Stimulated activated naive CD4-positive, alpha-beta T cell treated with Interleukin-2 at 50 U/mL for 16 hours (primary cell): ENCODE measurements around the gene ZBTB38.
A peak's percentile ranks its signal among the peaks of the same experiment; 100 is the strongest.

Experiments
- DNase-seq: peaks from one replicate; lab custom pipeline; 2025; lab: John Stamatoyannopoulos, UW

Gene ZBTB38

GRCh38 chr3:141367038-141367730, 1.1 kb upstream of the ZBTB38 start:
- no peak for DNase-seq

- no peak for DNase-seq
Measured at GRCh38 chr3:141368925-141369794, 856 bp downstream of the ZBTB38 start.

- peak; percentile 36 for DNase-seq
Measured at GRCh38 chr3:141370065-141370533, 1.8 kb downstream of the ZBTB38 start.

- DNase-seq = no peak
Measured at GRCh38 chr3:141371882-141372281, 3.6 kb downstream of the ZBTB38 start.

GRCh38 chr3:141372656-141373055, 4.4 kb downstream of the ZBTB38 start:
- DNase-seq = no peak

GRCh38 chr3:141373232-141373631, 4.9 kb downstream of the ZBTB38 start:
- no peak for DNase-seq

GRCh38 chr3:141373768-141374526, 5.6 kb downstream of the ZBTB38 start:
- no peak for DNase-seq

GRCh38 chr3:141375381-141376301, 7.3 kb downstream of the ZBTB38 start:
- DNase-seq = no peak

- no peak for DNase-seq
Measured at GRCh38 chr3:141377377-141377776, 9.1 kb downstream of the ZBTB38 start.

- DNase-seq = no peak
Measured at GRCh38 chr3:141378556-141378955, 10.3 kb downstream of the ZBTB38 start.

GRCh38 chr3:141379250-141379966, 11.1 kb downstream of the ZBTB38 start:
- DNase-seq = peak; percentile 27

GRCh38 chr3:141380279-141380678, 12.0 kb downstream of the ZBTB38 start:
- DNase-seq = no peak

- no peak for DNase-seq
Measured at GRCh38 chr3:141380987-141381386, 12.7 kb downstream of the ZBTB38 start.

GRCh38 chr3:141382571-141382970, 14.3 kb downstream of the ZBTB38 start:
- no peak for DNase-seq

GRCh38 chr3:141383555-141384129, 15.3 kb downstream of the ZBTB38 start:
- DNase-seq = no peak

GRCh38 chr3:141384157-141384556, 15.9 kb downstream of the ZBTB38 start:
- no peak for DNase-seq

GRCh38 chr3:141384575-141384974, 16.3 kb downstream of the ZBTB38 start:
- no peak for DNase-seq

GRCh38 chr3:141385406-141386125, 17.3 kb downstream of the ZBTB38 start:
- no peak for DNase-seq

GRCh38 chr3:141386126-141386488, 17.8 kb downstream of the ZBTB38 start:
- DNase-seq = no peak
